Measurements from ENCODE around the gene FGG. TPM values are rescaled to one million over a fixed set of nuclear protein-coding genes. Genes with fewer than 3 reads are reported as not detected.

FGG gene
- total RNA-seq, 1 donor from 2014 or later: not detected

- Mint-ChIP-seq H3K9me3 (no peaks in the 10 kb centered on the region), H3K27ac (no peak overlapping the region), H3K27me3 (ENCODE audit: insufficient read depth) (no peaks in the 10 kb centered on the region), H3K4me3 (no peak overlapping the region), H3K36me3 (ENCODE audit: low read depth) (no peaks in the 10 kb centered on the region), H3K4me1 (ENCODE audit: low read depth) (no peaks in the 10 kb centered on the region)
- DNase-seq (ENCODE audit: low spot score): no peak
- intact Hi-C loops (cut with micrococcal nuclease): no loop called here
Observed at GRCh38 chr4:154589296-154590197, 22.9 kb downstream of the FGG start.

- DNase-seq (ENCODE audit: low spot score): no peak
- no peaks in the 10 kb centered on the region for H3K27me3 Mint-ChIP-seq (ENCODE audit: insufficient read depth)
- H3K4me3 Mint-ChIP-seq: no peak overlapping the region
- intact Hi-C loops (cut with micrococcal nuclease): no loop called here
- H3K9me3 Mint-ChIP-seq: no peaks in the 10 kb centered on the region
- H3K4me1 Mint-ChIP-seq (ENCODE audit: low read depth): no peaks in the 10 kb centered on the region
- no peak overlapping the region for H3K27ac Mint-ChIP-seq
- no peaks in the 10 kb centered on the region for H3K36me3 Mint-ChIP-seq (ENCODE audit: low read depth)
Observed at GRCh38 chr4:154588198-154588597, 24.3 kb downstream of the FGG start.

GRCh38 chr4:154586296-154587033 is 26.0 kb downstream of the FGG start:
- H3K4me1 Mint-ChIP-seq (ENCODE audit: low read depth): no peaks in the 10 kb centered on the region
- H3K4me3 Mint-ChIP-seq: no peak overlapping the region
- no peak overlapping the region for H3K27ac Mint-ChIP-seq
- intact Hi-C loops (cut with micrococcal nuclease): no loop called here
- H3K36me3 Mint-ChIP-seq (ENCODE audit: low read depth): no peaks in the 10 kb centered on the region
- DNase-seq (ENCODE audit: low spot score): no peak
- H3K9me3 Mint-ChIP-seq: no peaks in the 10 kb centered on the region
- H3K27me3 Mint-ChIP-seq (ENCODE audit: insufficient read depth): no peaks in the 10 kb centered on the region

- DNase-seq (ENCODE audit: low spot score): no peak
- intact Hi-C loops (cut with micrococcal nuclease): no loop called here
- H3K4me1 Mint-ChIP-seq (ENCODE audit: low read depth): no peaks in the 10 kb centered on the region
- H3K36me3 Mint-ChIP-seq (ENCODE audit: low read depth): no peaks in the 10 kb centered on the region
- no peak overlapping the region for H3K27ac Mint-ChIP-seq
- H3K4me3 Mint-ChIP-seq: no peak overlapping the region
- H3K9me3 Mint-ChIP-seq: no peaks in the 10 kb centered on the region
- H3K27me3 Mint-ChIP-seq (ENCODE audit: insufficient read depth): peaks cover 2% of the 10 kb centered on the region
Observed at GRCh38 chr4:154585369-154586018, 27.0 kb downstream of the FGG start.

- Mint-ChIP-seq H3K4me3 (no peak overlapping the region), H3K27me3 (ENCODE audit: insufficient read depth) (peaks cover 3% of the 10 kb centered on the region), H3K9me3 (no peaks in the 10 kb centered on the region), H3K27ac (no peak overlapping the region), H3K4me1 (ENCODE audit: low read depth) (no peaks in the 10 kb centered on the region), H3K36me3 (ENCODE audit: low read depth) (no peaks in the 10 kb centered on the region)
- intact Hi-C loops (cut with micrococcal nuclease): no loop called here
- no peak for DNase-seq (ENCODE audit: low spot score)
Observed at GRCh38 chr4:154584259-154584658, 28.2 kb downstream of the FGG start.

GRCh38 chr4:154583677-154584076 is 28.8 kb downstream of the FGG start:
- H3K36me3 Mint-ChIP-seq (ENCODE audit: low read depth): no peaks in the 10 kb centered on the region
- H3K4me1 Mint-ChIP-seq (ENCODE audit: low read depth): no peaks in the 10 kb centered on the region
- no peak for DNase-seq (ENCODE audit: low spot score)
- intact Hi-C loops (cut with micrococcal nuclease): no loop called here
- H3K27me3 Mint-ChIP-seq (ENCODE audit: insufficient read depth): peaks cover 7% of the 10 kb centered on the region
- no peak overlapping the region for H3K27ac Mint-ChIP-seq
- H3K9me3 Mint-ChIP-seq: no peaks in the 10 kb centered on the region
- H3K4me3 Mint-ChIP-seq: no peak overlapping the region

GRCh38 chr4:154583230-154583629 is 29.2 kb downstream of the FGG start:
- DNase-seq (ENCODE audit: low spot score): no peak
- Mint-ChIP-seq H3K4me1 (ENCODE audit: low read depth) (no peaks in the 10 kb centered on the region), H3K27me3 (ENCODE audit: insufficient read depth) (peaks cover 7% of the 10 kb centered on the region), H3K4me3 (no peak overlapping the region), H3K36me3 (ENCODE audit: low read depth) (no peaks in the 10 kb centered on the region), H3K27ac (no peak overlapping the region), H3K9me3 (no peaks in the 10 kb centered on the region)
- intact Hi-C loops (cut with micrococcal nuclease): no loop called here

GRCh38 chr4:154582723-154583122 is 29.7 kb downstream of the FGG start:
- Mint-ChIP-seq H3K4me3 (no peak overlapping the region), H3K9me3 (no peaks in the 10 kb centered on the region), H3K36me3 (ENCODE audit: low read depth) (no peaks in the 10 kb centered on the region), H3K27me3 (ENCODE audit: insufficient read depth) (peaks cover 7% of the 10 kb centered on the region), H3K27ac (no peak overlapping the region), H3K4me1 (ENCODE audit: low read depth) (no peaks in the 10 kb centered on the region)
- no peak for DNase-seq (ENCODE audit: low spot score)
- intact Hi-C loops (cut with micrococcal nuclease): no loop called here

- Mint-ChIP-seq H3K4me1 (ENCODE audit: low read depth) (no peaks in the 10 kb centered on the region), H3K9me3 (no peaks in the 10 kb centered on the region), H3K4me3 (no peak overlapping the region), H3K36me3 (ENCODE audit: low read depth) (no peaks in the 10 kb centered on the region), H3K27me3 (ENCODE audit: insufficient read depth) (peaks cover 7% of the 10 kb centered on the region), H3K27ac (no peak overlapping the region)
- DNase-seq (ENCODE audit: low spot score): no peak
- intact Hi-C loops (cut with micrococcal nuclease): no loop called here
Observed at GRCh38 chr4:154579927-154580326, 32.5 kb downstream of the FGG start.

- intact Hi-C loops (cut with micrococcal nuclease): no loop called here
- no peak overlapping the region for H3K27ac Mint-ChIP-seq
- H3K27me3 Mint-ChIP-seq (ENCODE audit: insufficient read depth): peaks cover 7% of the 10 kb centered on the region
- H3K4me3 Mint-ChIP-seq: no peak overlapping the region
- no peaks in the 10 kb centered on the region for H3K4me1 Mint-ChIP-seq (ENCODE audit: low read depth)
- DNase-seq (ENCODE audit: low spot score): no peak
- H3K36me3 Mint-ChIP-seq (ENCODE audit: low read depth): no peaks in the 10 kb centered on the region
- H3K9me3 Mint-ChIP-seq: no peaks in the 10 kb centered on the region
Observed at GRCh38 chr4:154578919-154579318, 33.5 kb downstream of the FGG start.

GRCh38 chr4:154577324-154577723 is 35.1 kb downstream of the FGG start:
- Mint-ChIP-seq H3K9me3 (no peaks in the 10 kb centered on the region), H3K27ac (no peak overlapping the region), H3K4me1 (ENCODE audit: low read depth) (no peaks in the 10 kb centered on the region), H3K36me3 (ENCODE audit: low read depth) (no peaks in the 10 kb centered on the region), H3K27me3 (ENCODE audit: insufficient read depth) (peaks cover 9% of the 10 kb centered on the region), H3K4me3 (no peak overlapping the region)
- intact Hi-C loops (cut with micrococcal nuclease): no loop called here
- DNase-seq (ENCODE audit: low spot score): no peak

- H3K27me3 Mint-ChIP-seq (ENCODE audit: insufficient read depth): peaks cover 9% of the 10 kb centered on the region
- intact Hi-C loops (cut with micrococcal nuclease): no loop called here
- no peaks in the 10 kb centered on the region for H3K9me3 Mint-ChIP-seq
- DNase-seq (ENCODE audit: low spot score): no peak
- H3K4me3 Mint-ChIP-seq: no peak overlapping the region
- no peak overlapping the region for H3K27ac Mint-ChIP-seq
- no peaks in the 10 kb centered on the region for H3K4me1 Mint-ChIP-seq (ENCODE audit: low read depth)
- no peaks in the 10 kb centered on the region for H3K36me3 Mint-ChIP-seq (ENCODE audit: low read depth)
Observed at GRCh38 chr4:154574311-154574710, 38.1 kb downstream of the FGG start.

Data from activated T-helper 1 cell treated with anti-CD3 and anti-CD28 coated beads, Interleukin-12 subunit alpha, Interleukin-12 subunit beta, Interleukin-2, Interleukin-4 antibody, amounts not matched to agents 30 ng/mL and 10 ng/mL and 1 ng/mL, durations not matched to agents 14 hours and 24 hours and 36 hours (primary cell).